Fibroblast of lung (primary cell): ENCODE data around the gene MPND. TPM values are rescaled to one million over a fixed set of nuclear protein-coding genes. Genes with fewer than 3 reads are reported as not detected.

ENCODE experiments used
- DNase-seq, 2 donors: peaks; one replicate each; pipeline versions ENCODE4 v3.0.0 to v3.0.0-alpha.2; 2010; ENCODE audit warnings: low read depth in 2 of 2
- H2AFZ ChIP-seq: 2 replicates; pipeline ENCODE4 v1.5.1; 2012; ENCODE audit warnings: low read length, control low read depth, inconsistent platforms
- H3K27ac ChIP-seq: 2 replicates; pipeline ENCODE4 v1.5.1; 2011; ENCODE audit warnings: low read length, control low read depth; ENCODE audit not compliant: insufficient read depth
- H3K27me3 ChIP-seq: 2 replicates; pipeline ENCODE4 v1.5.1; 2011; ENCODE audit warnings: mild to moderate bottlenecking, low read length; ENCODE audit not compliant: control insufficient read depth, insufficient read depth
- H3K36me3 ChIP-seq: 2 replicates; pipeline ENCODE4 v1.5.1; 2011; ENCODE audit warnings: low read length; ENCODE audit not compliant: control insufficient read depth, insufficient read depth
- H3K4me1 ChIP-seq: 2 replicates; pipeline ENCODE4 v1.5.1; 2011; ENCODE audit warnings: low read length; ENCODE audit not compliant: control insufficient read depth, insufficient read depth; ENCODE audit errors: extremely low read depth
- H3K4me2 ChIP-seq: 2 replicates; pipeline ENCODE4 v1.5.1; 2011; ENCODE audit warnings: low read length, control low read depth; ENCODE audit not compliant: insufficient read depth; ENCODE audit errors: extremely low read depth
- H3K4me3 ChIP-seq, 4 experiments: fragments of 200-600 bp in 1 of 4; sonication (generic) in 1 of 4; replicated peaks in 1 of 4; 2 replicates each; pipeline ENCODE4 v1.5.1; 2011 to 2016; ENCODE audit warnings: low read length in 4 of 4, low read depth in 3 of 4, mild to moderate bottlenecking in 3 of 4, control low read depth in 2 of 4, inconsistent platforms in 1 of 4, mixed read lengths in 1 of 4; ENCODE audit not compliant: insufficient read depth in 1 of 4; ENCODE audit errors: control extremely low read depth in 1 of 4
- H3K79me2 ChIP-seq: 2 replicates; pipeline ENCODE4 v1.5.1; 2012; ENCODE audit warnings: mild to moderate bottlenecking, low read length, inconsistent platforms; ENCODE audit not compliant: control insufficient read depth, insufficient read depth
- H3K9ac ChIP-seq: 2 replicates; pipeline ENCODE4 v1.5.1; 2011; ENCODE audit warnings: mild to moderate bottlenecking, low read length, control low read depth; ENCODE audit not compliant: insufficient read depth
- H3K9me3 ChIP-seq: 2 replicates; pipeline ENCODE4 v1.5.1; 2012; ENCODE audit warnings: low read depth, low read length; ENCODE audit not compliant: control insufficient read depth, insufficient read depth
- H4K20me1 ChIP-seq: 2 replicates; pipeline ENCODE4 v1.5.1; 2011; ENCODE audit warnings: low read length; ENCODE audit not compliant: control insufficient read depth, insufficient read depth; ENCODE audit errors: extremely low read depth
- EZH2 ChIP-seq: IDR thresholded peaks from 2 replicates; pipeline ENCODE4 v1.5.1; 2012; ENCODE audit warnings: low read length, control low read depth, mild to moderate bottlenecking; ENCODE audit errors: missing control alignments
- polyA plus RNA-seq, 2 donors: library from polyadenylated mRNA; depleted of rRNA in 1 of 2; stranded (reverse) in 1 of 2; unstranded in 1 of 2; fragments of >200 nt; gene quantifications; 2 replicates each; pipeline ENCODE4 v1.2.1, GENCODE V29; 2011 to 2012; ENCODE audit warnings: missing spikeins in 1 of 2
- total RNA-seq: library from RNA; depleted of rRNA; stranded (reverse); fragments of >200 nt; gene quantifications from 2 replicates; pipeline ENCODE4 v1.2.1, GENCODE V29; 2014
- TF ChIP-seq, protein P1 (sequence below), 2 donors: IDR thresholded peaks in 1 of 2; conservative IDR thresholded peaks in 1 of 2; 1 replicate in 1 of 2; 2 replicates in 1 of 2; pipeline ENCODE4 v1.5.1; 2011 to 2012; ENCODE audit warnings: low read length in 2 of 2, control low read depth in 1 of 2, inconsistent platforms in 1 of 2, low read depth in 1 of 2, mild to moderate bottlenecking in 1 of 2

MPND gene
- total and polyA plus RNA-seq, 2 donors (not counting 1 experiment from before 2014, with no cell fraction given), result 2.7 to 7.1 TPM

DNA sequence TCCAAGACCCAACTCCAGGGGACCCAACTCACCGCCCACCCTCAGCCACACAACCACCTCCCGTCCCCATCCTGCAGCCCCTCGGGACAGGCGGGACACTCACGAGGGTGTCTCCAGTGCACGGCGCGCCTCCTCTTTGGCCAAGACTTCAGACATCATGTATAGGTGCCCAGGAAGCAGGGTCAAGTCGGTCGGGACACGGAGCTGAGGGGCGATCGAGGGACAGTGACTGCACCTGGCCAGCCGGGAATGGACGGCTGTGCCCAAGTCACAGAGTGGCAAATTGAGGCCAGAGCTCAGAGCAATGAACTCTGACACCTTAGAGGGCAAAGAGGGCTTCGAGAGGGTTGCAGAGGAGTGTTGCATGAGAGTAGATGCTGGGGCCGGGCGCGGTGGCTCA, 13.5 kb upstream of the MPND start:
- Histone ChIP-seq H3K79me2 (no peaks in the 10 kb centered on the region), H3K4me1 (no peaks in the 10 kb centered on the region), H3K27me3 (peaks cover 3% of the 10 kb centered on the region), H3K4me3 (no peak overlapping the region), H3K36me3 (no peaks in the 10 kb centered on the region), H4K20me1 (no peaks in the 10 kb centered on the region), H3K9ac (no peak overlapping the region), H3K4me2 (no peak overlapping the region), H3K27ac (no peak overlapping the region), H3K9me3 (no peaks in the 10 kb centered on the region), H2AFZ (no peak overlapping the region)
- TF ChIP-seq, protein P1, sequence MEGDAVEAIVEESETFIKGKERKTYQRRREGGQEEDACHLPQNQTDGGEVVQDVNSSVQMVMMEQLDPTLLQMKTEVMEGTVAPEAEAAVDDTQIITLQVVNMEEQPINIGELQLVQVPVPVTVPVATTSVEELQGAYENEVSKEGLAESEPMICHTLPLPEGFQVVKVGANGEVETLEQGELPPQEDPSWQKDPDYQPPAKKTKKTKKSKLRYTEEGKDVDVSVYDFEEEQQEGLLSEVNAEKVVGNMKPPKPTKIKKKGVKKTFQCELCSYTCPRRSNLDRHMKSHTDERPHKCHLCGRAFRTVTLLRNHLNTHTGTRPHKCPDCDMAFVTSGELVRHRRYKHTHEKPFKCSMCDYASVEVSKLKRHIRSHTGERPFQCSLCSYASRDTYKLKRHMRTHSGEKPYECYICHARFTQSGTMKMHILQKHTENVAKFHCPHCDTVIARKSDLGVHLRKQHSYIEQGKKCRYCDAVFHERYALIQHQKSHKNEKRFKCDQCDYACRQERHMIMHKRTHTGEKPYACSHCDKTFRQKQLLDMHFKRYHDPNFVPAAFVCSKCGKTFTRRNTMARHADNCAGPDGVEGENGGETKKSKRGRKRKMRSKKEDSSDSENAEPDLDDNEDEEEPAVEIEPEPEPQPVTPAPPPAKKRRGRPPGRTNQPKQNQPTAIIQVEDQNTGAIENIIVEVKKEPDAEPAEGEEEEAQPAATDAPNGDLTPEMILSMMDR (conservative IDR thresholded peaks at IDR 0.05 in 1 of 2, IDR thresholded peaks at IDR 0.05 in 1 of 2; ENCODE audit: low read depth in 1 of 2, low read length in 2 of 2), result no peak
- no peak for TF ChIP-seq EZH2
- no peak for DNase-seq

DNA sequence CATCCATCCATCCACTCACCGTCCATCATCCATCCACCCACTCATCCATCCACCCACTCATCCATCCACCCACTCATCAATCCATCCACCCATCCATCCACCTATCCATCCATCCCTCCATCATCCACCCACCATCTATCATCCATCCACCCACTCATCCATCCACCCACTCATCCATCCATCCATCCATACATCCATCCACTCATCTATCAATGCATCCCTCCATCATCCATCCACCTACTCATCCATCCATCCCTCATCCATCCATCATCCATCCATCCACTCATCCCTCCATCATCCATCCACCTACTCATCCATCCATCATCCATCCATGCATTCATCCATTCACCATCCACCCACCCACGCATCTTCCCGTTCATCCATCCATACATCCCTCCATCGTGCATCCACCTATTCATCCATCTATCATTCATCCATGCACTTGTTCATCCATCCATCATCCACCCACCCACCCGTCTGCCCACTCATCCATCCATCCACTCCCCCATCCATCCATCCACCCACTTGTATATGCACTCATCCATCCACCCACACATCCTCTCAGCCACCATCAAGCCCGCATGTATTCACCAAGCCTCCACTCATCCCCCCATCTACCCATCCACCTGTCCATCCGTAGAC, 8.3 kb upstream of the MPND start:
- Histone ChIP-seq H3K79me2 (no peaks in the 10 kb centered on the region), H3K4me2 (no peak overlapping the region), H2AFZ (no peak overlapping the region), H3K36me3 (no peaks in the 10 kb centered on the region), H3K4me1 (no peaks in the 10 kb centered on the region), H3K9me3 (no peaks in the 10 kb centered on the region), H3K27ac (no peak overlapping the region), H3K27me3 (no peaks in the 10 kb centered on the region), H3K9ac (no peak overlapping the region), H3K4me3 (no peak overlapping the region), H4K20me1 (no peaks in the 10 kb centered on the region)
- DNase-seq, result no peak
- no peak for TF ChIP-seq EZH2
- TF ChIP-seq, protein P1 (conservative IDR thresholded peaks at IDR 0.05 in 1 of 2, IDR thresholded peaks at IDR 0.05 in 1 of 2; ENCODE audit: low read depth in 1 of 2, low read length in 2 of 2), result no peak

DNA sequence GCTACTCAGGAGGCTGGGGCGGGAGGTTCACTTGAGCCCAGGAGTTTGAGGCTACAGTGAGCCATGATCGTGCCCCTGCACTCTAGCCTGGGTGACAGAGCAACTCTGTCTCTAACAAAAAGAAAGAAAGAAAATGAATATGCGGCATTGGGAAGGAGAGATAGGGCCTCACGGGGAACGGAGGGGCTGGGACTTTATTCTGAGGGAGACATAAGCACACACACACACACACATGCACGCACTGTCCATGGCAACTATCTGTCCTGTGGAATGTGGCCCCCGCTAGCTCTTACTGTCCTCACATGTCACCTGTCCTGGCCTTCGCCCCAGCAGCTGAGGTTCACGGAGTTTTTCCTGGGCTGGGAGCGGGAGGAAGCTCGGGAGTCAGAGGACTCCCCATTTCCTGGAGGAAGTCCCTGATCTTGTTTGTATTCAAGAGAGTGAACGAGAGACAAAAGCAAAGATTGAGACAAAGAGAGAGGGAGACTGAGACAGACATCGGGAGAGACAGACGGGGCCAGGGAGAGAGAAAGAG, 5.4 kb upstream of the MPND start:
- Histone ChIP-seq H3K79me2 (no peaks in the 10 kb centered on the region), H3K9ac (peak overlapping the region; percentile 26), H3K9me3 (no peaks in the 10 kb centered on the region), H3K27ac (no peak overlapping the region), H3K27me3 (no peaks in the 10 kb centered on the region), H3K4me2 (peak overlapping the region; percentile 96), H3K36me3 (no peaks in the 10 kb centered on the region), H3K4me1 (peaks cover 2% of the 10 kb centered on the region), H4K20me1 (no peaks in the 10 kb centered on the region), H3K4me3 (peak overlapping the region; percentile 33 to 48 (median 42)), H2AFZ (peak overlapping the region; percentile 97)
- TF ChIP-seq, protein P1 (conservative IDR thresholded peaks at IDR 0.05 in 1 of 2, IDR thresholded peaks at IDR 0.05 in 1 of 2; ENCODE audit: low read depth in 1 of 2, low read length in 2 of 2), result no peak
- no peak for TF ChIP-seq EZH2
- peak in 1 of 2 donors; percentile 31 for DNase-seq
